ENCODE data around the gene EIF3J. TPM values are rescaled to one million over a fixed set of nuclear protein-coding genes. Genes with fewer than 3 reads are reported as not detected.
"Not testable (repeated sequence)": the region's sequence is repeated elsewhere in the genome, so short reads cannot be mapped to it uniquely, and the experiment has no call there.

EIF3J gene
- total RNA-seq, 1 experiment from 2014 or later, result 38.2 TPM

- Histone ChIP-seq H4K20me1 (ENCODE audit: low read length) (peaks cover 40% of the 10 kb centered on the region), H3K27me3 (ENCODE audit: low read length) (no peaks in the 10 kb centered on the region), H3K36me3 (ENCODE audit: low read depth, low read length) (peaks cover 23% of the 10 kb centered on the region), H3K4me2 (ENCODE audit: low read length) (peak overlapping the region; percentile 91), H3K4me1 (ENCODE audit: insufficient read depth, low read length) (peaks cover 33% of the 10 kb centered on the region), H3K9me2 (replicated peaks; ENCODE audit: low read length) (no peaks in the 10 kb centered on the region), H3F3A (ENCODE audit: low read length, unreplicated experiment) (no peaks in the 10 kb centered on the region), H3K79me2 (ENCODE audit: low read length) (peaks cover 71% of the 10 kb centered on the region), H3K9ac (ENCODE audit: low read length) (peak overlapping the region; percentile 98), H2AFZ (ENCODE audit: low read length) (peak overlapping the region; percentile 60; the same call in 1 of the 2 replicates), H3K27ac (ENCODE audit: low read length) (peak overlapping the region; percentile 85), H3K9me3 (ENCODE audit: low read length) (no peaks in the 10 kb centered on the region), H3K4me3 (ENCODE audit: low read length) (peak overlapping the region; percentile 78)
- peak; percentile 36 for DNase-seq
- CTCF ChIA-PET, result interaction anchor here (1.1 kb wide), 2 partner anchors 8 to 191 kb away, joined by 4 to 7 read pairs; no protein-coding TSS in a partner anchor
- no peak for ATAC-seq
- BruUV-seq (replicated peaks), result TSS peak; percentile 49
- intact Hi-C loops (cut with micrococcal nuclease), result loop anchor here (5.0 kb wide), 1 partner anchor 110 kb away; the partner anchor contains the start of gene CTDSPL2
- POLR2A ChIA-PET (ENCODE audit: unreplicated experiment), result interaction anchor here (0.7 to 1.2 kb wide), 3 partner anchors 48 to 734 kb away, joined by 5 to 20 read pairs (median 7); partner anchors contain the start of gene CTDSPL2
- no peak for TF ChIP-seq CTCF (conservative IDR thresholded peaks at IDR 0.05; ENCODE audit: low read depth, low read length)
- TF ChIP-seq EZH2phosphoT487 (IDR thresholded peaks at IDR 0.05; ENCODE audit: borderline replicate concordance, low read length), result no peak
Measured at GRCh38 chr15:44537735-44538240, 841 bp downstream of the EIF3J start.

- Histone ChIP-seq H3K9ac (ENCODE audit: low read length) (no peak overlapping the region), H3K79me2 (ENCODE audit: low read length) (peaks cover 93% of the 10 kb centered on the region), H3K27me3 (ENCODE audit: low read length) (no peaks in the 10 kb centered on the region), H3K9me3 (ENCODE audit: low read length) (no peaks in the 10 kb centered on the region), H3K4me2 (ENCODE audit: low read length) (peak overlapping the region; percentile 32), H2AFZ (ENCODE audit: low read length) (no peak overlapping the region), H3K4me3 (ENCODE audit: low read length) (no peak overlapping the region), H3F3A (ENCODE audit: low read length, unreplicated experiment) (no peaks in the 10 kb centered on the region), H3K27ac (ENCODE audit: low read length) (no peak overlapping the region), H3K36me3 (ENCODE audit: low read depth, low read length) (peaks cover 36% of the 10 kb centered on the region), H3K9me2 (replicated peaks; ENCODE audit: low read length) (no peaks in the 10 kb centered on the region), H3K4me1 (ENCODE audit: insufficient read depth, low read length) (peaks cover 35% of the 10 kb centered on the region), H4K20me1 (ENCODE audit: low read length) (peaks cover 61% of the 10 kb centered on the region)
- TF ChIP-seq CTCF (conservative IDR thresholded peaks at IDR 0.05; ENCODE audit: low read depth, low read length) (no peak), EZH2 (IDR thresholded peaks at IDR 0.05; ENCODE audit: low read length, unreplicated experiment) (no peak), EZH2phosphoT487 (IDR thresholded peaks at IDR 0.05; ENCODE audit: borderline replicate concordance, low read length) (no peak)
- CTCF ChIA-PET, result no interaction called here
- BruUV-seq (replicated peaks), result no TSS peak
- POLR2A ChIA-PET (ENCODE audit: unreplicated experiment), result no interaction called here
- intact Hi-C loops (cut with micrococcal nuclease), result no loop called here
- DNase-seq (peak; percentile 66), ATAC-seq (no peak)
Measured at GRCh38 chr15:44541282-44541958, 4.5 kb downstream of the EIF3J start.

GRCh38 chr15:44542596-44542995 lies 5.6 kb downstream of the EIF3J start:
- Histone ChIP-seq H3K4me2 (ENCODE audit: low read length) (no peak overlapping the region), H3K27ac (ENCODE audit: low read length) (no peak overlapping the region), H3K9ac (ENCODE audit: low read length) (no peak overlapping the region), H3F3A (ENCODE audit: low read length, unreplicated experiment) (no peaks in the 10 kb centered on the region), H3K27me3 (ENCODE audit: low read length) (no peaks in the 10 kb centered on the region), H3K9me3 (ENCODE audit: low read length) (no peaks in the 10 kb centered on the region), H3K36me3 (ENCODE audit: low read depth, low read length) (peaks cover 36% of the 10 kb centered on the region), H3K79me2 (ENCODE audit: low read length) (peaks cover 98% of the 10 kb centered on the region), H3K4me1 (ENCODE audit: insufficient read depth, low read length) (peaks cover 36% of the 10 kb centered on the region), H2AFZ (ENCODE audit: low read length) (no peak overlapping the region), H3K9me2 (replicated peaks; ENCODE audit: low read length) (no peaks in the 10 kb centered on the region), H3K4me3 (ENCODE audit: low read length) (no peak overlapping the region), H4K20me1 (ENCODE audit: low read length) (peaks cover 66% of the 10 kb centered on the region)
- no peak for ATAC-seq
- CTCF ChIA-PET, result interaction anchor here (0.6 kb wide), 1 partner anchor 654 kb away, joined by 3 read pairs; no protein-coding TSS in a partner anchor
- no TSS peak for BruUV-seq (replicated peaks)
- TF ChIP-seq EZH2phosphoT487 (IDR thresholded peaks at IDR 0.05; ENCODE audit: borderline replicate concordance, low read length) (no peak), EZH2 (IDR thresholded peaks at IDR 0.05; ENCODE audit: low read length, unreplicated experiment) (no peak), CTCF (conservative IDR thresholded peaks at IDR 0.05; ENCODE audit: low read depth, low read length) (no peak)
- intact Hi-C loops (cut with micrococcal nuclease), result no loop called here
- no peak for DNase-seq
- POLR2A ChIA-PET (ENCODE audit: unreplicated experiment), result interaction anchor here (0.6 kb wide), 1 partner anchor 718 kb away, joined by 3 read pairs; the partner anchor contains the start of gene MFAP1

GRCh38 chr15:44544745-44545144 lies 7.8 kb downstream of the EIF3J start:
- Histone ChIP-seq H3K36me3 (ENCODE audit: low read depth, low read length) (peaks cover 41% of the 10 kb centered on the region; the same call in 1 of the 2 replicates), H4K20me1 (ENCODE audit: low read length) (peaks cover 56% of the 10 kb centered on the region), H3K79me2 (ENCODE audit: low read length) (peaks cover 96% of the 10 kb centered on the region), H3K4me1 (ENCODE audit: insufficient read depth, low read length) (peaks cover 32% of the 10 kb centered on the region)
- CTCF ChIA-PET, result interaction anchor here (0.6 kb wide), 1 partner anchor 430 kb away, joined by 5 read pairs; no protein-coding TSS in a partner anchor
- H3K4me2 ChIP-seq (ENCODE audit: low read length); BruUV-seq (replicated peaks); H3K27me3 ChIP-seq (ENCODE audit: low read length); H3K9me3 ChIP-seq (ENCODE audit: low read length); H3K27ac ChIP-seq (ENCODE audit: low read length); H3K4me3 ChIP-seq (ENCODE audit: low read length); H2AFZ ChIP-seq (ENCODE audit: low read length); DNase-seq; H3F3A ChIP-seq (ENCODE audit: low read length, unreplicated experiment); H3K9me2 ChIP-seq (replicated peaks; ENCODE audit: low read length); intact Hi-C loops (cut with micrococcal nuclease); POLR2A ChIA-PET (ENCODE audit: unreplicated experiment); H3K9ac ChIP-seq (ENCODE audit: low read length); ATAC-seq: not testable (repeated sequence)

All from PC-3 (cell line).